PC-9 (cell line): Measurements from ENCODE around the gene NTNG1.

Experiments used
- EZH2 ChIP-seq: fragments of 200-600 bp; sonication (generic); IDR thresholded peaks from 2 replicates; pipeline ENCODE4 v1.8.0; 2017; ENCODE audit warnings: antibody characterized with exemption, low read depth
- TF ChIP-seq, protein P1 (sequence below): fragments of 200-600 bp; sonication (generic); conservative IDR thresholded peaks from 2 replicates; pipeline ENCODE4 v1.6.1; 2017; ENCODE audit warnings: mixed run types, antibody characterized with exemption, mild to moderate bottlenecking, moderate library complexity

DNA sequence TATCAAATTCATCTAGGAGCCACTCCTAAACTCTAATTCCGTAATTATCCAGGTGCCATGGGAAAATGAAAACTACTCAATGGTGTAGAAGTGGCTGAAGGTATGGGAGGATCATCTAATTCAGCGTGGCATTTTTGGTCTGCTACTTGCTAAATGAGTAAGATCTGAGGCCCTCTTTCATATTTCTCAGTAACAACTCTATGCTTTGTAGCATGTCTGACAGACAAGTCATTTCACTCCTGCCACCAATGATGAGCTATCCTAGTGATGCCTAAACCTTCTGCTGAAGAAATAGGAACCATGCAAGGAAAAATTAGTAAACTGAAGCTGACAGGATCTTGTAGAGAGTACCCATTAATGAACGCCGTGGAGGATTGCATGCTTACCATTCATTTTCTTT is 145.3 kb downstream of the NTNG1 start:
- TF ChIP-seq, protein P1, sequence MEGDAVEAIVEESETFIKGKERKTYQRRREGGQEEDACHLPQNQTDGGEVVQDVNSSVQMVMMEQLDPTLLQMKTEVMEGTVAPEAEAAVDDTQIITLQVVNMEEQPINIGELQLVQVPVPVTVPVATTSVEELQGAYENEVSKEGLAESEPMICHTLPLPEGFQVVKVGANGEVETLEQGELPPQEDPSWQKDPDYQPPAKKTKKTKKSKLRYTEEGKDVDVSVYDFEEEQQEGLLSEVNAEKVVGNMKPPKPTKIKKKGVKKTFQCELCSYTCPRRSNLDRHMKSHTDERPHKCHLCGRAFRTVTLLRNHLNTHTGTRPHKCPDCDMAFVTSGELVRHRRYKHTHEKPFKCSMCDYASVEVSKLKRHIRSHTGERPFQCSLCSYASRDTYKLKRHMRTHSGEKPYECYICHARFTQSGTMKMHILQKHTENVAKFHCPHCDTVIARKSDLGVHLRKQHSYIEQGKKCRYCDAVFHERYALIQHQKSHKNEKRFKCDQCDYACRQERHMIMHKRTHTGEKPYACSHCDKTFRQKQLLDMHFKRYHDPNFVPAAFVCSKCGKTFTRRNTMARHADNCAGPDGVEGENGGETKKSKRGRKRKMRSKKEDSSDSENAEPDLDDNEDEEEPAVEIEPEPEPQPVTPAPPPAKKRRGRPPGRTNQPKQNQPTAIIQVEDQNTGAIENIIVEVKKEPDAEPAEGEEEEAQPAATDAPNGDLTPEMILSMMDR = no peak
- no peak for TF ChIP-seq EZH2
